Stimulated activated effector memory CD8-positive, alpha-beta T cell treated with anti-CD3 and anti-CD28 coated beads, Interleukin-12 subunit alpha, Interleukin-12 subunit beta, amount 100 ng/mL, for 72 hours (primary cell): ENCODE measurements around the gene ASAP3.

Experiments used
- ATAC-seq: fragments of 150-1000 bp; cut with Tn5 transposase; 2 replicates; pipeline ENCODE4 v1.10.0; 2021
- DNase-seq, 2 donors: peaks; one replicate each; pipeline ENCODE4 v3.0.0; 2021 to 2022; ENCODE audit warnings: low spot score in 2 of 2
- H3K27ac Mint-ChIP-seq: one replicate; pipeline ENCODE4 v1.8.0; 2022; ENCODE audit warnings: mild to moderate bottlenecking, mixed read lengths
- H3K36me3 Mint-ChIP-seq: one replicate; pipeline ENCODE4 v1.8.0; 2022; ENCODE audit warnings: mild to moderate bottlenecking, mixed read lengths
- H3K4me1 Mint-ChIP-seq: one replicate; pipeline ENCODE4 v1.8.0; 2022; ENCODE audit warnings: mixed read lengths
- H3K4me3 Mint-ChIP-seq: one replicate; pipeline ENCODE4 v1.8.0; 2022; ENCODE audit warnings: mild to moderate bottlenecking, mixed read lengths
- H3K9me3 Mint-ChIP-seq: one replicate; pipeline ENCODE4 v1.8.0; 2022; ENCODE audit warnings: mixed read lengths

ASAP3 gene

DNA sequence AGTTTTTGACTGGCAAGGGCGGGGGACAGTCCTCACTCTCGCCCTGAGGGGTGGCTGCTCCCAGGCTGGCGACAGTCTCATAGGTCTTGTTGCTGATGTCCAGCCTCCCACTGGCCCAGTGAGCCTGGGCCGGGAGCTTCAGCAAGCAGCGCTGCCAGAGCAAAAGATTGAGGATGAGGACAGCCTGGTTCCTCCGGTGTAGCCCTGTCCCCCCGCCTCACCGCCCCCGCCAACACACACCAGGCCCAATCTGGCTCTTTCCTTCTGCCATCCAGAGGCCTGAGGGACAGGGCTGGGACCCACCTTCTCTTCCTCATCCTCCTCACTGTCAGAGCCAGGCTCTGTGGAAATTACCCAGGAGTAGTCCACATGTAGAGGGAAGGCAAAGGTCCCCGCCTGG, 50.9 kb downstream of the ASAP3 start:
- Mint-ChIP-seq H3K4me3 (no peak overlapping the region), H3K36me3 (no peaks in the 10 kb centered on the region), H3K9me3 (no peaks in the 10 kb centered on the region), H3K4me1 (no peaks in the 10 kb centered on the region), H3K27ac (no peak overlapping the region)
- DNase-seq (no peak), ATAC-seq (no peak)

DNA sequence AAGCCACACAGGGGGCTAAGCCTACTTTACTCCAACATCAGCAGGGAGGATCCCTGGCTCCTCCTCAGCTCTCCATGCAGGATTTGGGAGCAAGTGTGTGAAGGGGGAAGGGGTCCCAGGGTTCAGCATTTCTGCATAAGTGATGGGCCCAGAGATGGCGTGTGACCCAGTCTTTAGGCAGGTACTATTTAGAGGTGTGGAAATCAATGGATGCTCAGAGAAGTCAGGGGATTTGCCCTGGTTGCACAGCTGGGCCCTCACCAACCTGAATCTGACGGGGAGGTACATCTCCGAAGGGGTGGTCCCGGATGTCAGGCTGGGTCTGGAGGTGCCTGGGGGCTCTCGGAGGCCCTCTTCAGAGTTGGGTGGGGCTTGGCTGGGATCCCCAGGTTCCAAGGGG, 52.5 kb downstream of the ASAP3 start:
- Mint-ChIP-seq H3K9me3 (no peaks in the 10 kb centered on the region), H3K36me3 (no peaks in the 10 kb centered on the region), H3K4me1 (no peaks in the 10 kb centered on the region), H3K27ac (no peak overlapping the region), H3K4me3 (no peak overlapping the region)
- DNase-seq (no peak), ATAC-seq (no peak)

DNA sequence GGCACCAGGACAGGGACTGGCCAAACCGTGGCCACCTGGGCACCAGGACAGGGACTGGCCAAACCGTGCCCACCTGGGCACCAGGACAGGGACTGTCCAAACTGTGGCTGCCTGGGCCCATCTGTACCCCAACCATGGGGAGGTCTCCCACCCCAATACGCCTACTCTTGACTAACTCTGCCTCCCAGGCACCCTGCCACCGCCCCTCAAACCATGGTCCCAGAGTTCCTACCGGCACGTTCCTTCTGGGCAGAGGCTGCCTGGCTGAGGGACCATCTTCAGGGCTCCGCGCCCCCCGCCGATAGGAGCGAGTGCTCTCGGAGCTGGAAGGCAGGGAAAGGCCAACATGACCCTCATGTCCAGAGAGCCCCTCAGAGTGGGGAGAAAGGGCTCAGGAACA, 53.2 kb downstream of the ASAP3 start:
- no peak overlapping the region for H3K4me3 Mint-ChIP-seq
- no peaks in the 10 kb centered on the region for H3K36me3 Mint-ChIP-seq
- H3K9me3 Mint-ChIP-seq = no peaks in the 10 kb centered on the region
- no peaks in the 10 kb centered on the region for H3K4me1 Mint-ChIP-seq
- no peak for ATAC-seq
- no peak for DNase-seq
- H3K27ac Mint-ChIP-seq = no peak overlapping the region

DNA sequence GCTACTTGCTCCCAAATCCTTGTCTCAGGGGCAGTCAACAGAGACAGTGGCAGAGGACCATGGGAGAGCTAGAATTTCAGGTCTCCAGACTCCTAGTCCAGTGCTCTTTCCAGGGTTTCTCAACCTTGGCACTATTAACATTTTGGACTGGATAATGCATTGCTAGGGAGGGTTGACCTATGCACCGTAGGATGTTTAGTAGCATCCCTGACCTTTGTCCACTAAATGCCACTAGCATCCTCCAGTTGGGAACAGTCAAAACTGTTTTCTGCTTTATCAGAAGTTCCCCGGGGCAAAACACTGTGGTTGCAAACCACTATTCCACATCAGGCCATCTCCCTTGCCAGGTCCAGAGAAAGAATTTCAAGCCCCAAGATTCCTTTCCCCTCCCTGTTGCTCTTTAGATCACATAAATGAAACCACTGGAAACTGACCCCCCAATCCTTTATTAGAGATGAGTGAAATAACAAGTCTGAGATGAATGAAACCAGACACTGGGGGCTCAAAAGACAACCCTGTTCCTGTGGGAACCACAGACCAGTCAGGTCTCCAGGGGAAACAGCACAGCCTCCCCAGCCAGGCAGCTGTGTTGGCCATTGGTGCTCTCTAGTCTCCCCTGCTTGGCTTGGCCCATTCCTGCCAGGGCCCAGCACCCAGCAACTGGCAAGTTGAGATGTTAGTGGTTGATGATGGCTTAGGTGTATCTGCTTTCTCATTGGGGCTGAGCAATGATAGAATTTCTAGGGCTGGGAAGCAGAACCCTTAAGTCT, 55.7 kb downstream of the ASAP3 start:
- DNase-seq (no peak), ATAC-seq (no peak)
- no peak overlapping the region for H3K4me3 Mint-ChIP-seq
- no peaks in the 10 kb centered on the region for H3K9me3 Mint-ChIP-seq
- no peak overlapping the region for H3K27ac Mint-ChIP-seq
- no peaks in the 10 kb centered on the region for H3K36me3 Mint-ChIP-seq
- H3K4me1 Mint-ChIP-seq = peaks cover 13% of the 10 kb centered on the region

DNA sequence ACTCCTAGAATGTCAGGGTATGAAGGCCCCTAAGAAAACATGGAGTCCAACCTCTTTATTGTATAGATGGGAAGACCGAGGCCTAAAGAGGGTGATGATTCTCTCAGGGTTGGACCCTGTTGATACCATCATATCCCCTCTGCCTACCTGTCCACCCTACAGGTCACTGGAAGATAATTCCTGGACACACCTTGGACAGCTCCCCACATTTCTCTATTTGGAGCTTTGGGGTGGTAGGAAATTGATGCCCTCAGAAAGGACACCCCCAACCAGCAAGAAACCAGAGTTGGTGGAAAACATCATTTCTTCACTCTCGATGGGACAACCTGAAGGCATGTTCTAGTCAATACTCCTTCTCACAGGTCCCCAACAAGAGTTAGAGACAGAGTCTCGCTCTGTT, 56.4 kb downstream of the ASAP3 start:
- H3K4me1 Mint-ChIP-seq = peaks cover 21% of the 10 kb centered on the region
- H3K4me3 Mint-ChIP-seq = no peak overlapping the region
- ATAC-seq (no peak), DNase-seq (no peak)
- H3K27ac Mint-ChIP-seq = no peak overlapping the region
- H3K9me3 Mint-ChIP-seq = no peaks in the 10 kb centered on the region
- H3K36me3 Mint-ChIP-seq = no peaks in the 10 kb centered on the region

DNA sequence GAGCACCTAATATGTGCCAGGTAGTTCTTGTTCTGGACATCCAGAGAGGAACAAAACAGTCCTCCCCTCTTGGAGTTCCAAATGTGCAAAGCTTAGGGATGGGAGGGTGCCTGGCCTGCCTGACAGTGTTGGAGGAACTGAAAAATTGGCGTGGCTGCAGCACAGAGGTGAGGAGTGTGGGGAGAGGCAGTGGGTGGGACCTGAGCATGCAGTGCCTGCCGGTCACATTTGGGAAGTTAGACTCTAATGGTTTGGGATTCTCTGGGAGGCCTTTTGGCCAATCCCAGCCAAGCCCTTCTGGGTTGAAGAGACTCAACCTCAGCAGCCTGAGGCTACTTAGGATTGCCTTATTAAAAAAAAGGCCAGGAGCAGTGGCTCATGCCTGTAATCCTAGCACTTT, 57.2 kb downstream of the ASAP3 start:
- no peak overlapping the region for H3K4me3 Mint-ChIP-seq
- H3K4me1 Mint-ChIP-seq = peaks cover 28% of the 10 kb centered on the region
- no peak overlapping the region for H3K27ac Mint-ChIP-seq
- no peak for ATAC-seq
- no peaks in the 10 kb centered on the region for H3K9me3 Mint-ChIP-seq
- no peaks in the 10 kb centered on the region for H3K36me3 Mint-ChIP-seq
- DNase-seq = no peak

DNA sequence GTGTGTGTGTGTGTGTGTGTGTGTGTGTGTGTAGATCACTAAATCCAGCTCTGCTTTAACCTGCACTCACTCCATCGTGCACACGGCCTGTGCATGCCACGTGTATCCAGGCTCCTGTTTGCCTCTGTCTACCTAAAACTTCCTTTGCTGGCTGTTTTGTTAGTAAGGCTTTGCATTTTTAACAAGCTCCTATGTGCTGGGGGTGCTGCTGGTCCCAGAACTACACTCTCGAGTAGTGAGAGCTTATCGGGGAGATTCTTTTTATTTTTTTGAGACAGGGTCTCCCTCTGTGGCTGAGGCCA, 58.8 kb downstream of the ASAP3 start:
- ATAC-seq = no peak
- no peak for DNase-seq
- H3K4me1 Mint-ChIP-seq = peaks cover 29% of the 10 kb centered on the region
- no peaks in the 10 kb centered on the region for H3K36me3 Mint-ChIP-seq
- H3K4me3 Mint-ChIP-seq = peak overlapping the region; percentile 73
- H3K27ac Mint-ChIP-seq = no peak overlapping the region
- H3K9me3 Mint-ChIP-seq = no peaks in the 10 kb centered on the region

DNA sequence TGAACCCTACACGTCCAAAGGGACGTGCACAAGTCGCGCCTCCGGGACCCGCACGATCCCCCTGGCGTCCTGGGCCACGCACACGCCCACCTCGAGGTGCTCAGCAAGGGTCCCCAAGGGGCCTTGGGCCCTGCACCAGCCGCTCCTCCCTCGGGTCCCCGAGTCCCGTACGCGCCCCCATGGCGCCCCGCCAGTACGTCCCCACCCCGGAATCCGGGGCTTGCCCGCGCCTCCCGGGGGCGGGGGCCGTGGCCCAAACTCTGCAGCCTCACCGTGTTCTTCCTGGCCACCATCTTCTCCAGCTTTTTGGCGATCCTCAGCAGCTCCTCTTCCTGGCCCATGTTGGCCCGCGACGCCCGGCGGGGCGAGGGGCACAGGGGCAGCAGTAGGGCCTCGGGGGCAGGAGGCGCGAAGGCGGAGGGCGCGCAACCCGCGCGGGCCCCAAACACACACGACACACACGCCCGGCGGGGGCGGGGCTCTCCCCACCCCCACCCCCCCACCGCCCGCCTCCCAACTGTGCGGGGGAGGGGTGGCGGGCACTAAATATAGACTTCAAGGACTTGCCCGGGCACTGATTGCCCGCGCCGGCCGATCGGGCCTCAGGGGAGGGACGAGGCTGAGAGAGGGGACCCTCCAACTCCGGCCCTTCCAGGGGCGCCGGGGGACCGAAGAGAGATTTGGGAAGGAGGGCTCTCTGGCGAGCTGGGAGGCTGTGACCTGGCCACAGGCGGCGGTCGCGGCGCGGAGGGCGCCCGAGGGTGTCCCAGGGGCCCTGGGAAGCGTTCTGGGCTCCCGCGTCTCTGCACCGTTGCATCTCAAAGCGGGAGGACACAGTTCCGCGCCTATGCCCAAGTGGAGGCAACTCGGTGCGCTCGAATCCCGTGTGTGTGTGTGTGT, 59.4 kb downstream of the ASAP3 start, which contains the start of gene TCEA3:
Gene TCEA3 (minus strand): TSS at position 456 of the 900 bp plus-strand sequence. CDS start 115 bp downstream, at position 341.
- no peak within 1 kb of the TSS for H3K27ac Mint-ChIP-seq
- H3K4me1 Mint-ChIP-seq = peaks cover 29% of the 10 kb centered on the region
- no peaks in the 10 kb centered on the region for H3K36me3 Mint-ChIP-seq
- DNase-seq = no peak
- ATAC-seq = peak; percentile 36
- peak within 1 kb of the TSS; percentile 73 for H3K4me3 Mint-ChIP-seq
- no peaks in the 10 kb centered on the region for H3K9me3 Mint-ChIP-seq

DNA sequence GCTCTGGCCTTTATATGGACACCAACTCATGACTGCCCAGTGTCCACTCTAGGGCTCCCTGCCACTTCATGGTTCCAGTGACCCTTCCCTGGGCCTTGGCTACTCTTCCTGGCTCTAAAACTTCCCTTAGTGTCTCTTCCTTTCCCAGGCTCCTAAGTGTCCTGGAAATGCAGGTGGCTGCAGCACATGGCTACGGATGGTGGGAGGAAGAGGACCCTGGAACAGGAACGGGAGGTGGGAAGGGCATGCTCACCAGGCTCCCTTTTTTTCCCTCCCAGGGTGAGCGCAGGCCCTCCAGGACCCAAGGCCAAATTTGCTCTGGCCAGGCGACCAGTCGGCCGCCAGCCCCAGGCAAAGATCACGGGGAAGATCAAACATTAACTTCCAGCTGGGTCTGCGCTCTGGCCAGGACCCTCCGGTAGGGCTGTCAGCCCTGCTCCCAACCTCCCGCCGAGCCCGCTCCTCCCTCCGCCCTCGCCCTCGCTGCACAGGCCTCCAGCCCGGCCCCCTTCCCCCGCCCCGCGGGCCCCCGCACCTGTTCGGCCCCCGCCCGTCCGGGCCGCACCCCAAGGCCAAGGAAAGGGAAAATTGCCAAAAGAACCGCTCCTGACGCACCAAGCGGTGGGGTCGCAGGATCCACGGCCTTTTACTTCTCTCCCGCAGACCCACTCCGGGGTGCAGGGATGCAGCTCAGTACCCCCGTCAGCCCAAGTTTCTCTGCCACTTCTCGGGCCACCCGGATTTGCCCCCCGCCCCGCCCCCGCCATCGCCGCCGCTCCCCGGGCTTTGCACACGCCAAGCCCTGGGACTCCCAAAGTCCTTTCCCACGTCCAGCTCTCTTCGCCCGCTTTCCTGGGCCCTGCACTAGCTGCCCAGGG, 60.3 kb downstream of the ASAP3 start:
- no peaks in the 10 kb centered on the region for H3K9me3 Mint-ChIP-seq
- no peaks in the 10 kb centered on the region for H3K36me3 Mint-ChIP-seq
- peak overlapping the region; percentile 73 for H3K4me3 Mint-ChIP-seq
- H3K27ac Mint-ChIP-seq = no peak overlapping the region
- no peak for DNase-seq
- no peak for ATAC-seq
- peaks cover 29% of the 10 kb centered on the region for H3K4me1 Mint-ChIP-seq

DNA sequence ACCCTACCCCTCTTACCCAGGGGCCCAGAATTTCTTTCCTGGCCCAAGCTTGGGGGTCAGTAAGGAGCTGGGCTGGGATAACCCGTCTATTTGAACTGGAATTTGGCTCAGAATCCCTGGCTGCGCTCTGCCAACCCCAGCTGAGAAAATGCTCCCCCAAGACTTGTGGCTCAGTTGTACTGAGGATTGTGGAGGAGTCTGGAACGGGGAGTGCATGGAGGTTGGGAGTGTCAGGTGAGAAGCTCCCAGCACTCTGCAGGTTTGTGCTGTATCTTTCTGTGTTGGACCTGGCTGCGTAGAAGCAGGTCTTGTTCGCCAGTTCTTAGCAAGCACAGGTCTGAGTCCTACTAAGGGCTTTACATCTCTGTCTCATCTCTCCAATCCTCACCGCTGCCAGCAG, 61.0 kb downstream of the ASAP3 start:
- no peak for ATAC-seq
- DNase-seq = no peak
- H3K27ac Mint-ChIP-seq = no peak overlapping the region

DNA sequence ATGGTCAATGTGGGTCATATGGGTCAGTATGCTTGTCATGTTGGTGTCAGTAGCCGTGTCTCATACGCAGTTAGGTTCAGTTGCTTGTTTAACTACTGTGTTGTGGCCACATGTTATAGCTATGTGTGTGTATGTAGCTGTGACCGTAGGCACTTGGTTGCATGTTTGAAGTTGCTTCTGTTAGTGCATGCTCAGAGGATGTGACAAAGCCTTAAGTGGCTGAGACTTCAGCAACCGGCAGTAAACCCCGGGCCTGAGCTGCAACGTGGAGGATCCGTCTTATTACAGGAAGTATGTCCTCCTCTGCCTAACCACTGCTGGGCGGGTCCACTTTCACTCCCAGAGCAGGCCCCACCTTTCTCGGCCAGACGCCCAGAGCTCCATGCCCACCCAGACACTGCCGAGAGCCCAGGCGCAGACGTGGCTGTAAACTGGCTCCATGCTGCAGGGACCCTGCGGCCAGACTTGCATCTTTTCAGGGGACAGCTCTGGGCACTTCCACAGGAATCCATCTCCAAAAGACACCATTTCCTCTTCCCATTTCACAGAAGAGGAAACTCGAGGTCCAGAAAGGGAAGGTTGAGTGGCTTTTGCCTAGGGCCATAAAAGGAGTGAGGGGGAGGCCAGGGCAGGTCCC, 61.6 kb downstream of the ASAP3 start:
- ATAC-seq (peak; percentile 69), DNase-seq (peak in 1 of 2 donors; percentile 55)
- Mint-ChIP-seq H3K27ac (no peak overlapping the region), H3K9me3 (no peaks in the 10 kb centered on the region), H3K4me1 (peaks cover 29% of the 10 kb centered on the region), H3K4me3 (peak overlapping the region; percentile 73), H3K36me3 (no peaks in the 10 kb centered on the region)

More for the DNA sequence above, 61.0 kb downstream of the ASAP3 start:
- H3K4me1 Mint-ChIP-seq = peaks cover 29% of the 10 kb centered on the region
- H3K36me3 Mint-ChIP-seq = no peaks in the 10 kb centered on the region
- H3K9me3 Mint-ChIP-seq = no peaks in the 10 kb centered on the region
- peak overlapping the region; percentile 73 for H3K4me3 Mint-ChIP-seq

DNA sequence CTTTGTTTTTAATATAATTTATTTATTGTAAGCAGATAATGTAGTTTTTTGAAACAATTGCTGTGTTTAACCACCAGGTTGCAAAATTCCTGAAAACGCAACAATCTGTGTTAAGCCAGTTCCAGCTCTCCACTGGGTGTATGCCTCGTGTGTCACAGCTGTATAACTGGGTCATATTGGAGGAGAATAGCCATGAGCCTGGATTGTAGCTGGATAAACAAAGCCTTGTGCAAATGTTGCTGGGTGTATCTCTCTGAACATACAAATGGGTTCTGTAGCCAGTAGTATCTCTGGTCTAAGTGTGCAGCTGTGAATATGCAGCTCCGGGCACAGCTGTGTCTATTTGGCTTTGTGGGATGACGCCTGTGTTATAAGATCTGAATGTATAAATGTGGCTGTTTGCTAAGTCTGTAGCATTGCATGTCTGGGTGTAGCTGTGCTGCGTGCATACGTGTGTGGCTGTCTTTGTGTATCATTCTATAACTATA, 62.2 kb downstream of the ASAP3 start:
- peaks cover 29% of the 10 kb centered on the region for H3K4me1 Mint-ChIP-seq
- no peak overlapping the region for H3K4me3 Mint-ChIP-seq
- no peak for DNase-seq
- H3K36me3 Mint-ChIP-seq = no peaks in the 10 kb centered on the region
- no peak for ATAC-seq
- H3K9me3 Mint-ChIP-seq = no peaks in the 10 kb centered on the region
- H3K27ac Mint-ChIP-seq = no peak overlapping the region

DNA sequence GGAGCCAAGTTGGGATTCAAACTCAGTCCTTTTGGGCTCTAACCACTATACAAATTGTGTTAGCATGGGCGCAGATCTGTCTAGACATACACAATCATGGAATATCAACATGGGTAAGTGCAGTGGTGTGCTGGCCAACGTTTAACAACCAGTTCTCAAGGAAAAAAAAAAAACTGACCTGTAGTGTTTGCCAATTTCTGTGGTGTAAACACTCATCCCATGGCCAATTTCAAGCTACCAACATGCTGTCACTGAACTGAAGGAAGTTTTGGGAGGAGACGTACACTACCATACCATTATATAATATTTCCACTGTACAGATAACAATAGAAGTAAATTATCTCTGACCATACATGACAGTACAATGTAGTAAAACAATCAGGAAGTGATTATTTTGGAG, 62.6 kb downstream of the ASAP3 start:
- no peak overlapping the region for H3K4me3 Mint-ChIP-seq
- ATAC-seq = no peak
- no peak overlapping the region for H3K27ac Mint-ChIP-seq
- H3K9me3 Mint-ChIP-seq = no peaks in the 10 kb centered on the region
- H3K36me3 Mint-ChIP-seq = no peaks in the 10 kb centered on the region
- no peak for DNase-seq
- peaks cover 29% of the 10 kb centered on the region for H3K4me1 Mint-ChIP-seq

DNA sequence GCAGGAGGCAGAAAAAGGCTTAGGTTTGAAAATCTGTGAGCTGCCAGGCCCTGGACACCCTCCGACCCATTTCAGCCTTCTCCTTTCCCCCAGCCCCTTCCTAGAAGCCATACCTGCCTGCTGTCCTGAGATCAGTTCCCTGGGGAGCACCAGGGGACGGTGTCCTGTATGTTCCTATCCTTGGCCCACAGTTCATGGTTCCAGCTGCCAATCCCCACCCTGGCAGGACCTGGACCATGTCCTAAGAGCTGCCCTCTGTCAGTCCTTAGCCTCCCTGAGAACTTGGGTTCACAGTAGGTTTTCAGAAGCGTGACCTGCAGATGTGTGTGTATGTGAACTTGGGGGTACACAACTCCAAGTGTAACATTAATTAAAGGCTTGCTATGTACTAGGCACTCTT, 63.2 kb downstream of the ASAP3 start:
- ATAC-seq = no peak
- Mint-ChIP-seq H3K36me3 (no peaks in the 10 kb centered on the region), H3K9me3 (no peaks in the 10 kb centered on the region), H3K27ac (no peak overlapping the region), H3K4me3 (no peak overlapping the region), H3K4me1 (peaks cover 29% of the 10 kb centered on the region)
- DNase-seq = no peak

DNA sequence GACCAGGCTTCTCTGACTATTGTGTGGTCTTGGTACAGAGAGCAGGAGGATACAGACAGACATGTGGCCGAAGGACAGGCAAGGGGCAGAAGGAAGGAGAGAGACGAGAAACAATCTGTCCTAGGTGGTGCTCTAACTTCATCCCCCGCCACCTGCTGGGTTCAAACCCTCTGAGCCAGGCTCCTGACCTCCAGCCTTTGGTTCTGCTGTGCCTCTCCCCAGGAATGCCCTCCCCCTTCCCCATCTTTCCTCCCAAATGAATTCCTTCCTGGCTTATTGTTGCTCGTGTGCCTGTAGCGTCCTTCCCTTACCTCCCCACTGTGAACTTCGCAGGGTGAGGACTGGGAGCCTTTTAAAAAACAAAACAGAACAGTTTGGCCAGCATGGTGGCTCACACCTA, 64.8 kb downstream of the ASAP3 start:
- Mint-ChIP-seq H3K27ac (no peak overlapping the region), H3K36me3 (no peaks in the 10 kb centered on the region), H3K4me1 (peaks cover 24% of the 10 kb centered on the region), H3K9me3 (no peaks in the 10 kb centered on the region), H3K4me3 (no peak overlapping the region)
- DNase-seq = no peak
- ATAC-seq = no peak
